ENCODE results near the gene NAP1L1.

The NAP1L1 gene, protein sequence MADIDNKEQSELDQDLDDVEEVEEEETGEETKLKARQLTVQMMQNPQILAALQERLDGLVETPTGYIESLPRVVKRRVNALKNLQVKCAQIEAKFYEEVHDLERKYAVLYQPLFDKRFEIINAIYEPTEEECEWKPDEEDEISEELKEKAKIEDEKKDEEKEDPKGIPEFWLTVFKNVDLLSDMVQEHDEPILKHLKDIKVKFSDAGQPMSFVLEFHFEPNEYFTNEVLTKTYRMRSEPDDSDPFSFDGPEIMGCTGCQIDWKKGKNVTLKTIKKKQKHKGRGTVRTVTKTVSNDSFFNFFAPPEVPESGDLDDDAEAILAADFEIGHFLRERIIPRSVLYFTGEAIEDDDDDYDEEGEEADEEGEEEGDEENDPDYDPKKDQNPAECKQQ

GRCh38 chr12:76083904-76084862 is at the start of gene NAP1L1:
NAP1L1 (minus strand) TSS chr12:76084685; CDS start chr12:76074219, 10,466 bp downstream.
- peak; percentile 95 for DNase-seq

- DNase-seq = no peak
These were observed 43.1 kb upstream of the NAP1L1 start for GRCh38 chr12:76127588-76127987.

GRCh38 chr12:76124456-76124855 is 40.0 kb upstream of the NAP1L1 start:
- no peak for DNase-seq

DNA sequence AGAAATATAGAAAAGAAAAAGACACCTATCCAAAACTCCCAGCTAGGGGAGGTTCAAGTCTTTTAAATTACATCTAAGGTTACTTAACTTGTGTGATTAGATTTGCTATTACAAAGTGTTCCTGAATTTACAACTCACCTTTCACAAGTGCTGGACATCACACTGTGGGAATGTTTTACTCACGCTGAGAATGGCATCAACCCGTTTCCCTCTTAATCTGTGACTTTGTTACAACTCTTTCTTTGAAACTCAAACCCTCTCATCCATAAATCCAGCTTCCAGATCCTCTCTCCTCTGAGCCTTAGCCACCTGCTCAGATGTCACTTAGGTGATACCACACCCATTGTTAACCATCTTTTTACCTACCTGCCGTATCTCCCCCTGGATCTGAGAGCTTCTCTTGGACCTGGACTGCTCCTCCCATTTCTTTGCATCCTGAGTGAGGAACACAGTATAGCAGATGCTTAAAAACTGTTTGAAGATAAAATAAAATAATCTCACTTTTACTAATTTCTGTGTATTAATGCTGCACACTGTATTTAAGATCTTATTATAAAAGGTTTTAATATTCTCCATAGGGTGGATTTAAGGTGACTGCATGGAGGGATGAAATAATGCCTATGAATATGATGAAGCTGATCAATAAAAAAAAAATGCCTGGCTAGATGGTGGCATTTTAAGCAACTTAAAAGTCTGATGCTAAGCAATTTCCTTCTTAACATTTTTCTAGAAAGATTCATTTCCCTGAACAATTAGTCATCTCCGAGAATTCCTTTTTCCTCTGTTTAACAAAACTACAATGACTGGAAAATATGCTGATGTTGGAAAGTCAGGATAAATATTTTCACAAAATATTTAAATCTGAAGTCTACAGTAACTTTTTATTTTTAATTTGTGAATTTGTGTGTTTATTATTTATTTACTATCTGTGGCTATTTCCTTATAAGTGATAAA is 39.1 kb upstream of the NAP1L1 start:
- DNase-seq = no peak

DNA sequence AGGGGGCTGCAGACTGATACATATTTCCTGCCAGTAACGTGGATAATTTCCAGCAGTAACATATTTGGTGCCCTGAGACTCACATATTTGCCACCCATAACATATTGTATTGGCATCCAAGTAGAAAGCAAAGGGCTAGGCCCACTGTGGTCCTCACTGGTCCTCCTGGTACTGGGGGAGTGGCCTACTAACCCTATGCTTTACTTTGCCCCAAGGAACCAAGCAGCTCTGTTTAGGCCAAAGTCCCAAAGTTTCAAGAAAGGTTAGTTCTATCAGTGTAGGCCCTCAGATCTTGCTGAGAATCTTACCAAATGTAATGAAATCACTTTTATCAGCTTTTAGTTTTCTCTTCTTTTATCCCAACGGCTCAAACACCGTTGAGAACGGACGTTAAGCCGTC is 35.4 kb upstream of the NAP1L1 start:
- no peak for DNase-seq

DNA sequence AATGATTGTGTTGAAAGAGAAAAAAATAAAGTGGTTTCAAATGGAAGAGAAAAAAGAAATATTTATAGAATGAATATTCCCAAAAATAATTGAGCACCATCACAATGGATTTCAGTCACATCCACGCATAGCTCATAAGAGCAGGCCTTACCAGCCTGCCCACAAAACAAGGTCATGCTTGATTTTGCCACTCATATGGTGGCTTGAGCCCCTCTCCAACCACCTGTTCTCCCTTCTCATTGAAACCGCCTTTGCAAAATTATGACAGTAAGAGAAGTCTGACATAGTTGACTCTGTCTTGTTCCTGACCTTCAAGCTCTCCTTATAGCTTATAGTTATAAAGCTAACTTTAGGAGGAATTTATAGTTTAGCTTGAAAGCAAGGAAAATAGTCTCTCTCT is 33.3 kb upstream of the NAP1L1 start:
- no peak for DNase-seq

GRCh38 chr12:76117067-76117691 is 32.7 kb upstream of the NAP1L1 start:
- no peak for DNase-seq

GRCh38 chr12:76113800-76114757 is 29.6 kb upstream of the NAP1L1 start:
- DNase-seq = no peak

- no peak for DNase-seq
These were observed 26.8 kb upstream of the NAP1L1 start for GRCh38 chr12:76111209-76111749.

- no peak for DNase-seq
These were observed 25.4 kb upstream of the NAP1L1 start for GRCh38 chr12:76109879-76110278.

GRCh38 chr12:76108356-76108755 is 23.9 kb upstream of the NAP1L1 start:
- DNase-seq = no peak

- no peak for DNase-seq
These were observed 22.1 kb upstream of the NAP1L1 start for GRCh38 chr12:76106631-76107030.

DNA sequence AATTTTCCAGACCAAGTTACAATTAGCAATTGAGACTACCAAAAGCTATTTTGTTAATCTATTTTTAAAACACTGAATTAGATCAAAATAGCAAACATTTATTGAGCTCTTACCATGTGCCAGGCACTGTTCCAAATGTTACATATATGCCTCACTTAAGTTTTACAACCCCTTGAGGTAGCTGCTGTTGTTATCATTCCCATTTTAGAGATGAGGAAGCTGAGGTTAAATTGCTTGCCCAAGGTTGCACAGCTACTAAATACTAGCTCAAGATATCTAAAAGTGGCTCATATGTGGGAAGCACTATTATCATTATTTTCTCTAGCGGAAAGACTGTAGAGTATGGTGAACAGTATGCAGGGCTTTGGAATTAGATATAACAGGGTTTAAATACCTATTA is 19.5 kb upstream of the NAP1L1 start:
- DNase-seq = no peak

GRCh38 chr12:76101739-76102385 is 17.4 kb upstream of the NAP1L1 start:
- DNase-seq = no peak

DNA sequence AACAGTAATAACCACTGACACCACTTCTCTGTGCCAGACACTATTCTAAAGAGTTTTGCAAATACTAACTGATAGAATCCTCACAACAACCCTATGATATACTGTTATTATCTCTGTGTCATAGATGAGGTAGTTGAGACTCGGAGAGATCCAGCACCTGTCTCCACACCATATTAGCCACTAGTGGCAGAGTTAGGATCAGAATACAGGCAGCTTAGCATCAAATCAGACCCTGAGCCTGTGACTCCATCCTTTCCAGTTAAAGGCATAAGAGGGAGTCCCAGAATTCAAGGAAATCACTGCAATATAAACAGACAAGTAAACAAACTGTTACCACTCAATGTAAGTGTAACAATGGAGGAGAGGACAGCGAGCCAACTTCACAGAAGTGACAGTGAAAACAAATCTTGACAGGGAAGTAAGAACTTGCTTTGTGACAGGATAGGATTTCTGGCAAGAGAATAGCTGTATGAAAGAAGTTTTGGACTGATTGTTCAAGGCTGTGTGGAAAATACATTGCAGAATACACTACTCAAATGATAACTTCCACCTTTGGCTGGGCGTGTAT is 11.7 kb upstream of the NAP1L1 start:
- DNase-seq = no peak

DNA sequence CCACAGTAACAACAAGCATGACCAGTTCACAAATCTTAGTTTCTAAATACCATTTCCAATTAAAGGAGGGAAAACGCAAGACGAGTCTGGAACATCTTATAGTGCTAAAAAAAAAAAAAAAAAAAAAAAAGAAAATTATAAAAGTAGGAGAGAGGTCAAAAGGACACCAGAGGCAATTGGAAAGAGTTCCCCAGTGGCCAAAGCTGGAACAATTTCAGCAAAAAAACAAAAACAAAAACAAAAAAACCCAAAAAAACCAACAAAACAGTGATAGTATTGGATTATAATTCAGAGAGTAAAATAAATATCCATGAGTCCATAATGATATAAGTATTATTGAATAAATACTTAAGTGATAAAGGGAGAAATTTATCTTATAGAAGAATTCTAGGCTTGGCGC is 10.3 kb upstream of the NAP1L1 start:
- no peak for DNase-seq

- no peak for DNase-seq
These were observed 6.8 kb upstream of the NAP1L1 start for GRCh38 chr12:76091246-76091754.

DNA sequence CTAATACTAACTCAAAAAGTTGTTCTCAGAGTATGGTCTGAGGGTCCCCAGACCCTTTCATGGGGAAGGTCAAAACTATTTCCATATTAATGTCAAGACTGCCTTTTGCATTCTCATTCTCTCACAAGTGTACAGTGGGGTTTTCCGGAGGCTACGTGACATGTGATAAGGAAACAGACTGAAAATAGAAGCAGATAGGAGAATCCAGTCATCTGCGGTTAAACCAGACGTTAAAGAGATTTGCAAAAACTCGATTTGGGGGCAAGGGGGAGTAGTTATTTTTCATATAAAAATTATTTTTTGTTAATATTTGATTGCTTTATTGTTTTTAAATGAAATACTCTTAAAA is 1.0 kb upstream of the NAP1L1 start:
- no peak for DNase-seq

DNA sequence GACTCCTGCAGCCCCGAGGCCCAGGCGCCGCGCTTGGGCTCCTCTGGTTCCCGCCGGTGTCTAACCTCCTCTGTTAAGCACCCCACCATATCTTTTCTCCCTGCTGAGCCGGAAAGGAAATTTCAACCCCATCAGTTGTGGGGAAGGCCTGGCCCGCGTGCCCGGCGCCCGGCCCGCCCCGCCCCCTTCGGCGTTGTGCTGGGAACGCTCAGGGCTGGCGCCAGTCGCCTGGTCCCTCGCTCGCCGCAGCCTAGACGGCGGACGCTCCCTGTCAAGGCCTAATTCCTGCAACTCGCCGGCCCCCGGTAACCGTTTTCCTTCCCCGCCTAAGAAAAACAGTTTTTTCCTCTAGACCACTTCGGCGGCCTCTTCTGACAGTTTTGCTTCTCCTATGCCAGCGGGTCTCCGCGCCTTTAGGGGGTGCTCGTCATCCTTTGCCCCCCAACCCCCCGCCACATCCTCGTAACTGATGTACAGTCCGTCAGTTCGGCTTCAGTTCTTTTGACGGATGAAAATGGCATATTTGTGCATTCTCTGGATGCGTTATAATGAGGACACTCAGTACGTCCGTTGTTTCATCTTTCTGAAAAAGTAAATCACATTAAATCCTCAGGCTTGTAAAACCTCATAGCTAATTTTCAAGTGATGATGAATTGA is 506 bp upstream of the NAP1L1 start:
- no peak for DNase-seq
